Adrenal gland (tissue), 19 donors: ENCODE results near the gene GALP. TPM values are rescaled to one million over a fixed set of nuclear protein-coding genes. Genes with fewer than 3 reads are reported as not detected.
"Not testable (repeated sequence)": the region's sequence is repeated elsewhere in the genome, so short reads cannot be mapped to it uniquely, and the experiment has no call there.

Experiments
- DNase-seq, 7 donors: peaks; one replicate each; pipeline ENCODE4 v3.0.0-alpha.2; 2019 to 2020
- H3K27ac ChIP-seq, 5 donors: fragments of 200-600 bp; sonication (generic) in 4 of 5; 1 replicate in 3 of 5; 2 replicates in 2 of 5; pipeline versions ENCODE4 v1.5.1 to v1.8.0; 2016 to 2020; ENCODE audit warnings: mild to moderate bottlenecking in 1 of 5
- H3K27me3 ChIP-seq: fragments of 200-600 bp; 2 replicates; pipeline ENCODE4 v1.8.0; 2021
- H3K36me3 ChIP-seq, 2 donors: fragments of 200-600 bp; replicated peaks in 1 of 2; 1 replicate in 1 of 2; 2 replicates in 1 of 2; pipeline versions ENCODE4 v1.5.1 to v1.8.0; 2018 to 2022
- H3K4me1 ChIP-seq, 2 donors: fragments of 200-600 bp; replicated peaks in 1 of 2; 1 replicate in 1 of 2; 2 replicates in 1 of 2; pipeline versions ENCODE4 v1.5.1 to v1.8.0; 2018 to 2021
- H3K4me3 ChIP-seq, 4 donors: fragments of 200-600 bp; sonication (generic) in 3 of 4; one replicate each; pipeline ENCODE4 v1.5.1; 2016 to 2018
- H3K9me3 ChIP-seq, 3 donors: fragments of 200-600 bp; sonication (generic) in 1 of 3; replicated peaks in 1 of 3; 1 replicate in 2 of 3; 2 replicates in 1 of 3; pipeline versions ENCODE4 v1.5.1 to v1.8.0; 2016 to 2021
- POLR2A ChIP-seq, 2 donors: fragments of 450-650 bp; IDR thresholded peaks; one replicate each; pipeline ENCODE4 v1.6.1; 2017; ENCODE audit warnings: antibody characterized with exemption in 2 of 2, mild to moderate bottlenecking in 2 of 2, moderate library complexity in 1 of 2
- WGBS, 4 donors: extraction: QIAGEN DNeasy Blood & Tissue Kit in 2 of 4; methylation state at CpG; one replicate each; pipeline versions ENCODE4 v1.1.5 to v1.1.7; 2013 to 2017; 5-methylcytosine and 5-hydroxymethylcytosine counted together
- intact Hi-C, 2 donors: fragments of 100-400 bp; cut with DNase I; formaldehyde crosslinking; loops; one replicate each; pipeline versions ENCODE4 v1.14.1 to v1.15.0; 2022 to 2023
- long read RNA-seq, 10 donors: library from polyadenylated mRNA in 3 of 10; unstranded in 2 of 10; stranded (forward) in 1 of 10; transcript quantifications; one replicate each; pipeline ENCODE4 v2.0.0 and lab custom pipeline, GENCODE V29; 2021 to 2026
- polyA plus RNA-seq, 3 donors: library from polyadenylated mRNA; stranded (reverse); fragments of 200-250 nt in 2 of 3; fragments of 350-450 nt in 1 of 3; fragmentation: Illumina TruSeq in 1 of 3; extraction: RNeasy Lipid Tissue Mini Kit (QIAGEN cat#74804) in 1 of 3; gene quantifications; one replicate each; pipeline ENCODE4 v1.2.3, GENCODE V29; 2013 to 2014
- total RNA-seq, 9 donors: library from RNA; depleted of rRNA in 4 of 9; stranded (reverse); fragments of >200 nt in 4 of 9; fragments of 120-200 nt in 1 of 9; fragmentation: NEBNext Ultra II Directional in 1 of 9; extraction: Animal tissue kit (Norgen Biotek cat#: 25700) in 1 of 9; gene quantifications; one replicate each; pipeline versions ENCODE4 v1.1.0 to v1.2.4, GENCODE V29; 2013 to 2023
- TF ChIP-seq, protein P1 (sequence below), 6 experiments: fragments of 450-650 bp in 4 of 6; fragments of 200-600 bp in 2 of 6; sonication (generic) in 1 of 6; IDR thresholded peaks; 1 replicate in 5 of 6; 2 replicates in 1 of 6; pipeline versions ENCODE4 v1.5.1 to v1.8.0; 2016 to 2021; ENCODE audit warnings: antibody characterized with exemption in 6 of 6, mild to moderate bottlenecking in 2 of 6, moderate library complexity in 1 of 6
- donor health status: healthy with polysubstance abuse.
- donor health status: Bipolar disorder and iron deficiency.
- donor health status: DM: yes; HTN: yes; CAD: no.
- donor health status: DM: no; HTN: no; CAD: no.
- donor health status: DM: no; HTN: no; CAD: no.
- donor health status: DM: yes; HTN: yes; CAD: no.

GALP gene
- not detected for total RNA-seq
- polyA plus RNA-seq = not detected
- long read RNA-seq, donor 1 = 0 reads
- long read RNA-seq, donor 2 = 0 reads
- long read RNA-seq, donor 3 = 0 reads
- long read RNA-seq, donor 4 = 0 reads
- long read RNA-seq, donor 5 = 0 reads
- long read RNA-seq, donor 6 = 0 reads
- long read RNA-seq, donor 7 = 0 reads
- long read RNA-seq, donor 8 = 0 reads
- long read RNA-seq, donor 9 = 0 reads
- long read RNA-seq, donor 10 = 0 reads

DNA sequence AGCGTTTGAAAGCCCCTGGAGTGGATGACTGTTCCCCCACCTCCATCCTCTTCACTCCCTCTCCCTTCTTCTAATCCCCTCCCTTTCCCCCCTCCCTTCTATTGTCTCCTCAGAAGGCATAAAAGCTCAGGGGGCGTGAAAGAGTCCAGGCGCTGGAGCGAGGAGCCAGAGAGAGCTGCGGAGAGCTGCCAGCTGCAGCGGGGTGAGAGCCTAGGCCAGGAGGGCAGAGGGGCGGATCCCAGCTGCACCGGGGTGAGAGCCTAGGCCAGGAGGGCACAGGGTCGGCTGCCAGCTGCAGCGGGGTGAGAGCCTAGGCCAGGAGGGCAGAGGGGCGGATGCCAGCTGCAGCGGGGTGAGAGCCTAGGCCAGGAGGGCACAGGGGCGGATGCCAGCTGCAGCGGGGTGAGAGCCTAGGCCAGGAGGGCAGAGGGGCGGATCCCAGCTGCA is at the start of gene GALP:
GALP (plus strand) TSS at position 148 of the 447 bp plus-strand sequence. CDS start 1,101 bp downstream, outside the sequence.
- H3K4me3 ChIP-seq, H3K9me3 ChIP-seq, H3K4me1 ChIP-seq, H3K36me3 ChIP-seq, DNase-seq, H3K27ac ChIP-seq, H3K27me3 ChIP-seq, intact Hi-C loops: not testable (repeated sequence)
- WGBS, 4 donors = 27 to 73% (median 49%) methylated on average over 6 to 15 of the region's 15 CpGs

DNA sequence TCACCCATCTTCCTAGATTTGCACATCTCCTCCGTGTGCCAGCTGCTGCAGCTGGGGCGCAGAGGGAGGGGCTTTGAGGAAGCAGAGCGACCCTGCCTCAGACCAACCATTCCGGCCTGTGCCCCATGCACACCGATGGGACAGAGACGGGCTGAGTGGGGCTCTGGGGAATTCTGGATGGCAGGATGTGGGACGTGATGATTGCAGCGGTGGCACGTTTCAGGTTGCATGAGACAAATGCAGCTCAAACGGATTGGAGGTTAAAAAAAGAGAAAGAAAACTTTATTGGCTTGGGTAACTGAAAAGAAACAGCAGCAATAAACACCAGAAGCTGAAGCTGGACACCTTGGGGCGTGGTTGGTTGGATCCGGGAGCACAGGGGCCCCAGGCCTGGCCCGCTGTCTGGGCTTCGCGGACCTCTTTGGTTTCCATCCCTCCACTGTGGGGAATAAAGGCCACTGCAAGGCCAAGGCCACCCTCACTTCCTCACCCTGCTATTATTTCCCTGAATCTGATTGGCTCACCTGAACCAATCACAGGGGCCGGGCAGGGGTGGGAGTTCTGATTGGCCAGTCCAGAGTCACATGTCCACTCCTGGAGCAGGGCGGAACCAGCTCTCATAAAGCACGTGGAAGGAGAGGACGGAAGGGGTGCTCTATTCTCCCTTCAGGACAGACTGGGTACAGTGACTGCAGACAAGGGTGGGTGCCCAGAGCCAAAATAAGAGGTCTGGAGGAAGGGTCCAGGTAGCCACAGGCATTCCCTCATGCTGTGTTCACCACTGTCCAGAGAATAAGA is 48.6 kb upstream of the GALP start:
- 85 to 91% (median 86%) methylated on average over 13 to 19 of the region's 19 CpGs for WGBS, 4 donors
- no peak overlapping the region for H3K27ac ChIP-seq
- intact Hi-C loops = no loop called here

DNA sequence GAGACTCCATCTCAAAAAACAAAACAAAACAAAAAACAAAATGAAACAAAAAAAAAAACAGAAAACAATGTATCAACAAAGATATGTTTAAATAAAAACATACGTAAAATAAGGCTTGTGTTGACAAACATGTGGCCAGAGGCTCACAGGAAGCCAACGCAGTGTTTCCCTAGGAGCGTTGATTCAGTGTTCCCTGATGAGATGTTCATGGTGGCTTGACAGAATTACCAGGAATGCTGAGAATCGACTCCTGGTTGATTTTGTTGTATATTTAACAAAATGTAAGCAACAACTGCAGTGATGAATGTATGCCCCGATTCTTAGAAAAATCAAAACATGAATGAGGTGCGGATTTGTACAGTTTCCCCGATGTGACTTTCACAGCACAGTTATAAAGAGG is 45.8 kb upstream of the GALP start:
- intact Hi-C loops = no loop called here
- Histone ChIP-seq H3K27ac (no peak overlapping the region), H3K9me3 (no peaks in the 10 kb centered on the region), H3K36me3 (no peaks in the 10 kb centered on the region), H3K27me3 (no peaks in the 10 kb centered on the region), H3K4me3 (no peak overlapping the region), H3K4me1 (no peaks in the 10 kb centered on the region)
- DNase-seq = no peak
- WGBS, 4 donors = 77 to 82% (median 81%) methylated on average over 7 of the region's 7 CpGs
- TF ChIP-seq POLR2A (IDR thresholded peaks at IDR 0.05) = no peak
- TF ChIP-seq, protein P1, sequence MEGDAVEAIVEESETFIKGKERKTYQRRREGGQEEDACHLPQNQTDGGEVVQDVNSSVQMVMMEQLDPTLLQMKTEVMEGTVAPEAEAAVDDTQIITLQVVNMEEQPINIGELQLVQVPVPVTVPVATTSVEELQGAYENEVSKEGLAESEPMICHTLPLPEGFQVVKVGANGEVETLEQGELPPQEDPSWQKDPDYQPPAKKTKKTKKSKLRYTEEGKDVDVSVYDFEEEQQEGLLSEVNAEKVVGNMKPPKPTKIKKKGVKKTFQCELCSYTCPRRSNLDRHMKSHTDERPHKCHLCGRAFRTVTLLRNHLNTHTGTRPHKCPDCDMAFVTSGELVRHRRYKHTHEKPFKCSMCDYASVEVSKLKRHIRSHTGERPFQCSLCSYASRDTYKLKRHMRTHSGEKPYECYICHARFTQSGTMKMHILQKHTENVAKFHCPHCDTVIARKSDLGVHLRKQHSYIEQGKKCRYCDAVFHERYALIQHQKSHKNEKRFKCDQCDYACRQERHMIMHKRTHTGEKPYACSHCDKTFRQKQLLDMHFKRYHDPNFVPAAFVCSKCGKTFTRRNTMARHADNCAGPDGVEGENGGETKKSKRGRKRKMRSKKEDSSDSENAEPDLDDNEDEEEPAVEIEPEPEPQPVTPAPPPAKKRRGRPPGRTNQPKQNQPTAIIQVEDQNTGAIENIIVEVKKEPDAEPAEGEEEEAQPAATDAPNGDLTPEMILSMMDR (IDR thresholded peaks at IDR 0.05) = no peak

More for the DNA sequence above, 48.6 kb upstream of the GALP start:
- Histone ChIP-seq H3K4me1 (no peaks in the 10 kb centered on the region), H3K9me3 (no peaks in the 10 kb centered on the region), H3K27me3 (no peaks in the 10 kb centered on the region), H3K4me3 (no peak overlapping the region), H3K36me3 (no peaks in the 10 kb centered on the region)
- DNase-seq = no peak
- TF ChIP-seq, protein P1 (IDR thresholded peaks at IDR 0.05) = no peak
- TF ChIP-seq POLR2A (IDR thresholded peaks at IDR 0.05) = no peak

DNA sequence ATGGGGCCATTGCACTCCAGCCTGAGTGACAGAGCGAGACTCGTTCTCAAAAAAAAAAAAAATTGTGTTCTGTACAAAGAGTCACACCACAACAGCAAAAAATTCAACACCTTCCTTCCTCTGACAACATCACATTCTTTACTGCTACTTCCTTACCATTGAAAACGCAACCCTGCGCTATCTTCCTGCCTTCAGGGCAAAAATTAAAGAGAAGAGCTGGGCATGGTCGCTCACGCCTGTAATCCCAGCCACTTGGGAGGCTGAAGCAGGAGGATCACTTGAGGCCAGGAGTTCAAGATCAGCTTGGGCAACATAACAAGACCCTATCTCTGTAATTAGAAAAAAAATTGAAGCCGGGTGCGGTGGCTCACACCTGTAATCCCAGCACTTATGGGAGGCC is 44.2 kb upstream of the GALP start:
- TF ChIP-seq, protein P1 (IDR thresholded peaks at IDR 0.05) = no peak
- TF ChIP-seq POLR2A (IDR thresholded peaks at IDR 0.05) = no peak
- DNase-seq = no peak
- no peak overlapping the region for H3K27ac ChIP-seq
- no peaks in the 10 kb centered on the region for H3K9me3 ChIP-seq
- intact Hi-C loops = no loop called here
- no peak overlapping the region for H3K4me3 ChIP-seq
- WGBS, 4 donors = 83 to 88% (median 86%) methylated on average over 8 of the region's 8 CpGs
- H3K4me1 ChIP-seq = no peaks in the 10 kb centered on the region
- no peaks in the 10 kb centered on the region for H3K27me3 ChIP-seq
- no peaks in the 10 kb centered on the region for H3K36me3 ChIP-seq
